CD4-positive, alpha-beta T cell treated with Interleukin-6 for 4 hours (primary cell): ENCODE data around the gene SAXO1.
"Not testable (repeated sequence)": the region's sequence is repeated elsewhere in the genome, so short reads cannot be mapped to it uniquely, and the experiment has no call there.

Experiments
- DNase-seq: peaks from one replicate; pipeline ENCODE4 v3.0.0-alpha.2; 2020; ENCODE audit warnings: mixed read lengths

SAXO1 gene

GRCh38 chr9:19033015-19033414, at the start of gene SAXO1:
Gene SAXO1, minus strand, starts transcription at chr9:19033209. Its CDS starts 301 bp downstream, at chr9:19032908.
- no peak for DNase-seq

GRCh38 chr9:19074836-19075235, 41.8 kb upstream of the SAXO1 start:
- no peak for DNase-seq

- DNase-seq = no peak
Observed at GRCh38 chr9:19074229-19074628, 41.2 kb upstream of the SAXO1 start.

GRCh38 chr9:19057033-19057432, 24.0 kb upstream of the SAXO1 start:
- no peak for DNase-seq

GRCh38 chr9:19050637-19051591, 17.9 kb upstream of the SAXO1 start:
- DNase-seq = no peak

- peak; percentile 29 for DNase-seq
Observed at GRCh38 chr9:19049917-19050636, 17.1 kb upstream of the SAXO1 start.

GRCh38 chr9:19048966-19049916, 16.2 kb upstream of the SAXO1 start, which contains the start of gene RRAGA:
Gene RRAGA, plus strand, starts transcription at chr9:19049427. Its CDS starts 233 bp downstream, at chr9:19049660.
- peak; percentile 92 for DNase-seq

- DNase-seq = no peak
Observed at GRCh38 chr9:19036611-19037010, 3.6 kb upstream of the SAXO1 start.

GRCh38 chr9:19032406-19032805, 603 bp downstream of the SAXO1 start:
- DNase-seq = no peak

- DNase-seq = no peak
Observed at GRCh38 chr9:19030899-19031298, 2.1 kb downstream of the SAXO1 start.

- DNase-seq = peak; percentile 19
Observed at GRCh38 chr9:19028835-19029451, 4.1 kb downstream of the SAXO1 start.

- DNase-seq = no peak
Observed at GRCh38 chr9:19027825-19028224, 5.2 kb downstream of the SAXO1 start.

- DNase-seq = no peak
Observed at GRCh38 chr9:19026375-19026774, 6.6 kb downstream of the SAXO1 start.

- DNase-seq = no peak
Observed at GRCh38 chr9:19023078-19023477, 9.9 kb downstream of the SAXO1 start.

GRCh38 chr9:19022206-19022605, 10.8 kb downstream of the SAXO1 start:
- no peak for DNase-seq

- not testable (repeated sequence) for DNase-seq
Observed at GRCh38 chr9:19021649-19022048, 11.4 kb downstream of the SAXO1 start.

- no peak for DNase-seq
Observed at GRCh38 chr9:19020886-19021455, 12.0 kb downstream of the SAXO1 start.

- DNase-seq = no peak
Observed at GRCh38 chr9:19018201-19018600, 14.8 kb downstream of the SAXO1 start.

- DNase-seq = no peak
Observed at GRCh38 chr9:19009391-19009965, 23.5 kb downstream of the SAXO1 start.

GRCh38 chr9:19000133-19000532, 32.9 kb downstream of the SAXO1 start:
- DNase-seq = no peak

GRCh38 chr9:18999173-18999785, 33.7 kb downstream of the SAXO1 start:
- DNase-seq = no peak
